Omental fat pad (tissue), 4 donors: ENCODE results near the gene IL23A. TPM values are rescaled to one million over a fixed set of nuclear protein-coding genes. Genes with fewer than 3 reads are reported as not detected.

Experiments used
- ATAC-seq: fragments of 150-250 bp; one replicate; pipeline ENCODE4 v1.9.1; 2016; ENCODE audit warnings: mild to moderate bottlenecking, moderate library complexity; ENCODE audit not compliant: low FRiP score
- DNase-seq: peaks from one replicate; pipeline ENCODE4 v3.0.0-alpha.2; 2019; ENCODE audit warnings: low spot score
- total RNA-seq, 4 donors: library from RNA; depleted of rRNA; stranded (reverse); fragments of >200 nt; gene quantifications; one replicate each; pipeline ENCODE4 v1.1.0, GENCODE V29; 2016
- TF ChIP-seq, protein P1 (sequence below), 3 donors: fragments of 450-650 bp; IDR thresholded peaks; one replicate each; pipeline ENCODE4 v1.5.1; 2016 to 2017; ENCODE audit warnings: antibody characterized with exemption in 3 of 3, mild to moderate bottlenecking in 3 of 3, moderate library complexity in 2 of 3

Gene IL23A
- total RNA-seq, 4 donors from 2014 or later = 2.2 TPM; not detected in 3

DNA sequence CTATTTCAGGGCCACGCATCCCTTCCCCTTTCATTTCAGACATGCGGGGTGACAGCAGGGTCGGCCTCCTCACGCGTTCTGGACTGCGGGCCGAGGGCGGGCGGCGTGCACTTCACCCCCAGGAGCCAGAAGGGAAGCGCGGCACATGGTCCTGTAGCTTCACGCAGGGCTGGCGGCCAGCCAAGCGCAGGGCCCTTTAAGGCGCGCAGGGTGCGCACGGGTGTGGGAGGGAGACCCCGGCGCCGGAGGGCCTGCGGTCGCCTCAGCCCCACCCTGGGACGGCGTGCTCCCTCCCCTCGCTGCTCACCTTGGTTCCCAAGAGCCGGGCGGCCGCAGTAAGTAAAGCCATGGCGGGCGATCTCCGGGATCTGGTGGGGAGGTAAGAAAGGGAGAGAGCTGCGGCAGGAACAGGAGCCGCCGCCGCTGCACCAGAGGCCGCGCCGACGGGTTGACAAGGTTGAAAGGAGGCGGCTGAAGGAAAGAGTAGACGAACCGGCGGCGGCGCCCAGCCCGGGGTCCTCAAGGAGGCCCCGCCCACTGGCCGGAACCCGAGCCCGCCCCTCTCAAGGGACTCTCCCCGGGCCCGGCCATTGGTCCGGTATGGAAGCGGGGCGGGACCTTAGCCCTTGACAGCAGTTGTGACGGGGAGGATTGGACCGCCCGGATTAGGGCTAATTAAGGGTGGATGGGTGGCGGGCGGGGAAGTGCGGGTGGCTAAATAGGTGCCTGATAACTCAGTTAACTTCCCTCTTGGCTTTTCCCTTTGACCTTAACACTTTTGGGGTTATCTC, 38.6 kb upstream of the IL23A start, which contains the start of gene CS:
CS (minus strand) TSS at position 478 of the 791 bp plus-strand sequence; CDS start at position 349, 129 bp downstream.
- DNase-seq = peak; percentile 95
- ATAC-seq = peak; percentile 99
- TF ChIP-seq, protein P1, sequence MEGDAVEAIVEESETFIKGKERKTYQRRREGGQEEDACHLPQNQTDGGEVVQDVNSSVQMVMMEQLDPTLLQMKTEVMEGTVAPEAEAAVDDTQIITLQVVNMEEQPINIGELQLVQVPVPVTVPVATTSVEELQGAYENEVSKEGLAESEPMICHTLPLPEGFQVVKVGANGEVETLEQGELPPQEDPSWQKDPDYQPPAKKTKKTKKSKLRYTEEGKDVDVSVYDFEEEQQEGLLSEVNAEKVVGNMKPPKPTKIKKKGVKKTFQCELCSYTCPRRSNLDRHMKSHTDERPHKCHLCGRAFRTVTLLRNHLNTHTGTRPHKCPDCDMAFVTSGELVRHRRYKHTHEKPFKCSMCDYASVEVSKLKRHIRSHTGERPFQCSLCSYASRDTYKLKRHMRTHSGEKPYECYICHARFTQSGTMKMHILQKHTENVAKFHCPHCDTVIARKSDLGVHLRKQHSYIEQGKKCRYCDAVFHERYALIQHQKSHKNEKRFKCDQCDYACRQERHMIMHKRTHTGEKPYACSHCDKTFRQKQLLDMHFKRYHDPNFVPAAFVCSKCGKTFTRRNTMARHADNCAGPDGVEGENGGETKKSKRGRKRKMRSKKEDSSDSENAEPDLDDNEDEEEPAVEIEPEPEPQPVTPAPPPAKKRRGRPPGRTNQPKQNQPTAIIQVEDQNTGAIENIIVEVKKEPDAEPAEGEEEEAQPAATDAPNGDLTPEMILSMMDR (IDR thresholded peaks at IDR 0.05) = no peak

DNA sequence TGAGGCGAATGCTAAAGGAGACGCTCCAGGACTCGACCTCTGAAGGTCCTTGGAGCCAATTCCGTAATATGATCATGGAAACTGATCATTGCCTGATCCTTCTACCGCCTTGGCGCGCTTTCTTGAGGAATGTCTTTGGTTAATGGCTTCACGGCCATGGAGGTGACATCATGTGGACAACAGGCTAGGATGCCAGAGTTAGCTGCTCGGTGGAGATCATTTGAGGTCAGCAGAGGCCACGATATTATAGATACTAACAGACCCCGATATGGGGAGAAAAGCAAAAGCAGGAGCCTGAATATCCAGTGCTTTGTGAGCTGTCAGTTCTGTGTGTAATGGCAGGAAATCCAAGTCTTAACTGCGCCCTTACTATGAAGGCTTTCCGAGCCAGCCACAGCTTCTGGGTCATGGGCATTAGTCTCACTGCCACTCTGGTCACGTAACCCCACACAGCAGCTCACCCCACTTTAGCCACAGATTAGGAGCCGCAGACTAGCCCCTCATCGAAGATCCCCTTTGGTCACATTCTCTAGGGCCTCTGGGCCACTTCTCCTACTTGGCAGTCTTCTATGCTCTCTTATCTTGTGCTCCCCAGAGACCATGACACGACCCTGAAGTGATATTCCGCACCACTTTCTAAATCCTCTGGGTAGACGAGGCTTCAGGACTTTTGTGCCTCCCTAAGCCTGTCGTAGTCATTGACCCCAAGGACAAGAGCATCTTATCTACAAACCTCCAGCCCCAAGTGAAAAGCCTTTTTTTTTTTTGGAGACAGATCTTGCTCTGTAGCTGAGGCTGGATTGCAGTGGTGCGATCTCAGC, 37.8 kb upstream of the IL23A start:
- TF ChIP-seq, protein P1 (IDR thresholded peaks at IDR 0.05) = no peak
- DNase-seq (peak; percentile 42), ATAC-seq (peak; percentile 39)

DNA sequence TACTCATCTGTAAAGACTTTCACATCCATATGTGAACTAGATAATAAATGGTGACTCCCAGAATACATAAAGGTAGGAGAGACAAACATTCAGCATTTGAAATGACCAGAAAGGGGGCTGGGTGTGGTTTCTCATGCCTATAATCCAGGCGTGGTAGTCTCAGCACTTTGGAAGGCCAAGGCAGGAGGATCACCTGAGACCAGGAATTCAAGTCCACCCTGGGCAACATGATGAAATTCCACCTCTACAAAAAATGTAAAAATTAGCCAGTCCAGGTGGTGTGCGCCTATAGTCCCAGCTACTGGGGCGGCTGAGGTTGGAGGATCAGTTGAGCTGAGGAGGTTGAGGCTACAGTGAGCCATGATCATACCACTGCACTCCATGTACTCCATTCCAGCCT, 34.4 kb upstream of the IL23A start:
- no peak for ATAC-seq
- no peak for DNase-seq
- TF ChIP-seq, protein P1 (IDR thresholded peaks at IDR 0.05) = no peak

DNA sequence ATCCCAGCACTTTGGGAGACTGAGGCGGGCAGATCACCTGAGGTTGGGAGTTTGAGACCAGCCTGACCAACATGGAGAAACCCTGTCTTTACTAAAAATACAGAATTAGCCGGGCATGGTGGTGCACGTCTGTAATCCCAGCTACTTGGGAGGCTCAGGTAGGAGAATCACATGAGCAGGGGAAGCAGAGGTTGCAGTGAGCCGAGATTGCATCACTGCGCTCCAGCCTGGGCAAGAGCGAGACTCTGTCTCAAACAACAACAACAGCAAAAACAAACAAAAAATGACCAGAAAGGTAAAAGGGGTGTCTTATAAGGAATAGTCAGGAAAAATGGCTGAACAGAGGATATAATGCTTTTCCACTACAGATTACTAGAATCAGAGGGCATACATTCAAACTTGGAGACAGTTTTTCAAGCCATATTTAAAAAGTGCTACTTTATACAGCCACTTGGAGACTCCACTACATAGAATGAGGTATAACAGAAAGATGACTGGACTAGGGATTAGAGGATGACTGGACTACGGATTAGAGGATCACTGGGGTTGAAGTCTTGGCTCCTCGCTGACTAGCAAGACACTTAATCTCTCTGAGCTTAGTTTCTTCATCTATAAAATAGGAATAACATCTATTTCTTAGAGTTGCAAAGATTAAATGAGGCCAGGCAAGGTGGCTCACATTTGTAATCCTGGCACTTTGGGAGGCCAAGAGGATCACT, 33.7 kb upstream of the IL23A start:
- DNase-seq (no peak), ATAC-seq (no peak)
- TF ChIP-seq, protein P1 (IDR thresholded peaks at IDR 0.05) = no peak

DNA sequence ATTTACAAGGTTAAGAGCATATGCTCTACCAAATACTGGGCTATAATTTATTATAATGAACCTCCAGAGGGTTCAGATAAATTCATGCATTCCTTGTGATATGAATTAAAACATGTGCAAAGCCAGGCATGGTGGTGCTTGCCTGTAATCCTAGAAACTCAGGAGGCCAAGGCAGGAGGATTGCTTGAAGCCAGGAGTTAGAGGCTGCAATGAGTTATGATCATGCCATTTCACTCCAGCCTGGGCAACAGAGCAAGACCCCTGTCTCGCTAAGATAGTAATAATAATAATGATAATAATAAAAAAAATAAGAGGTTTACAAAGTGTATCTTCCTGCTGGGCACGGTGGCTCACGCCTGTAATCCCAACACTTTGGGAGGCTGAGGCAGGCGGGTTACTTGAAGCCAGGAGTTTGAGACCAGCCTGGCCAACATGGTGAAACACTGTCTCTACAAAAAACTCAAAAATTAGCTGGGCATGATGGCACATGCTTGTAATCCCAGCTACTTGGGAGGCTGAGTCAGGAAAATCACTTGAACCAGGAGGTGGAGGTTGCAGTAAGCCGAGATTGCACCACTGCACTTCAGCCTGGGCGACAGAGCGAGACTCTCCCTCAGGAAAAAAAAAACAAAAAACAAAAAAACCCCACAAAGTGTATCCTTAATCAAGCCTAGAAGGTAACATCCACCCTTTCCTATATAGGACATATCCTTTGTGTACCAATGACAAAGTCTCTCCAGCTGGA, 31.3 kb upstream of the IL23A start:
- no peak for DNase-seq
- TF ChIP-seq, protein P1 (IDR thresholded peaks at IDR 0.05) = no peak
- no peak for ATAC-seq

DNA sequence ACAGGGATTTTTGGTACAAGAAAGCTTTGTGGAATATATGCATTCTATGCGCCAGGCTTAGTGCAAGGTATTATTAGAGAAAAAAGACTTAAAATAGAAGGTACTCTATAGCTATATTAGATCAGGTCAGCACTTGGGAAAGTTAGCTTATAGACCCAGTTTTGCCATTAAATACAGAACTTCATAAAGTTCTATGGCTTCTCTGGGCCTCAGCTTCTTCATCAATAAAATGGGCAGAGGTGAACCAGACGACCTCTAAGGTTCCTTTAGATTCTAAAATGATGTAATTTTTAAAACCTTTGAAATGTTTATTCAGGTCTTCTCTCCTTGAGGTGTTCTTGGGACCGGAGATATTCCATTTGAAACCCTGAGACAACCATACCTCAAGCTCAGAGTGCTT, 30.0 kb upstream of the IL23A start:
- no peak for ATAC-seq
- TF ChIP-seq, protein P1 (IDR thresholded peaks at IDR 0.05) = no peak
- DNase-seq = no peak
